Measurements from ENCODE around the gene MRPL38. TPM values are rescaled to one million over a fixed set of nuclear protein-coding genes. Genes with fewer than 3 reads are reported as not detected.

The MRPL38 gene
- total and polyA plus RNA-seq, 2 of the 8 experiments (the other 6 are each of a cell fraction or from before 2014, with no cell fraction given), result 78.4 to 125 TPM

DNA sequence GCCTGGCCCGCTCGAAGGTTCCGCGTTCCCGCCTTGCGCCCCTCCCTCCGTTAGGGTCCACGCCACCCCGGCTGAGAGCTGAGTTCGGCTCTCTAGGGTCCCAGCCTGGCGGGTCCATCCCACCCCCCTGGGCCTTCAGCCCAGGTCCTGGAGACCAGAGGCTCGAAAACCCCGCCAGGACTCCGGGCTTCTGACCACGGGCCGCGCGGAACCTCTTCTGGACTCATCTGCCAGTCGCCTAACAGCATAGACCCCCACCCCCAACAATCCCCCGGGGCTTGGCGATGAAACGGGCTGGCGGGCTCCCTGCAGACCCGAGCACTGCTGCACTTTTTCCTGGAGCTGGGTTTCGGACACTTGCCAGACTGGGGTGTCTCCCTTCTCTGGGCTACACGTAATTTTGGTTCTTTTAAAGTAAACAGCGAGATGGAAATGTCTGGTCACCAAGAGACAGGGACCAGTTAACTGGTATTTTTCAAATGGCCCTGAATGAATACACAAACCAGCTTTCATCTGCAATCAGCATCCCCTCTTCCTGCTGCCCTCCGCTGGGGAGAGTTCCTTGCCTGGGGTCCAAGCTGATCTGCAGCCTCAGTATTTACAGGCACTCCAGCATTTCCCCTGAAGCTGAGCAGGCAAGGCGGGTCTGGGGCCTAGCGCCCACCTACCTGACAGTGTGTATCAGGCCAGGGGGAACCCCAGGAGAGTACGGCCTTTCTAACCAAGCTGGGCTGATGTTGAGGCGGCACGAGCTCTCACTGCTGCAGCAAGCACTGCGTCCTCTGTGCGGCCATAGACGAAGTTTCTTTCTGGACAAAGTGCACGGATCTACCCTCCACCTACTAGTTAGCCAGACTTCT is 7.3 kb downstream of the MRPL38 start:
- no peak overlapping the region for H2AK5ac ChIP-seq (ENCODE audit: low read depth, low read length)
- no peaks in the 10 kb centered on the region for H3K9me3 ChIP-seq (ENCODE audit: insufficient read depth in 2 of 2, low read depth in 1 of 2, low read length in 1 of 2)
- peaks cover 3% of the 10 kb centered on the region; the same call in 1 of the 2 replicates for H3K79me1 ChIP-seq (ENCODE audit: low read depth, low read length)
- H3K79me2 ChIP-seq (ENCODE audit: control insufficient read depth in 1 of 2, insufficient read depth in 2 of 2, low read length in 2 of 2), result peaks cover 0 to 18% of the 10 kb centered on the region in 2 experiments; a peak in 1 of 4 replicates
- 0 out of 2 replicates have a peak overlapping the region, but pooled peaks have one; percentile 17 for H2BK12ac ChIP-seq (ENCODE audit: low read depth, low read length)
- no peak overlapping the region for H3K4ac ChIP-seq (replicated peaks; ENCODE audit: insufficient read length, low read depth, low read length)
- H2AFZ ChIP-seq (ENCODE audit: low read length), result no peak overlapping the region
- peak overlapping the region; percentile 62 for H4K91ac ChIP-seq (replicated peaks; ENCODE audit: insufficient read length, low read length)
- no peak overlapping the region; the same call in 1 of the 2 replicates for H2BK5ac ChIP-seq (ENCODE audit: low read depth, low read length)
- FAIRE-seq (no peak), DNase-seq (ENCODE audit: low read depth in 1 of 2, low spot score in 2 of 2) (no peak)
- H4K5ac ChIP-seq (ENCODE audit: insufficient read length, low read depth, low read length), result peak overlapping the region; percentile 73
- peaks cover 4 to 25% (median 13%) of the 10 kb centered on the region in 4 experiments for H3K4me1 ChIP-seq (replicated peaks in 1 of 4; ENCODE audit: control insufficient read depth in 3 of 4, insufficient read depth in 4 of 4, low read length in 3 of 4)
- H3K9ac ChIP-seq (replicated peaks in 1 of 4; ENCODE audit: extremely low read depth in 1 of 4, low read depth in 3 of 4, low read length in 3 of 4), result peak overlapping the region in 2 of 4 experiments; percentile 45 to 91; a peak in 2 of 7 replicates
- WGBS, 2 experiments (ENCODE audit: extremely low coverage in 1 of 2, insufficient coverage in 1 of 2, insufficient read length in 1 of 2, insufficient replicate concordance in 2 of 2, low coverage in 1 of 2, low lambda C conversion rate in 2 of 2, missing lambda C conversion rate in 1 of 2), result 51% methylated on average over 32 of the region's 37 CpGs; no CpG with 5 or more reads in 1 of the 2 experiments
- H3K23ac ChIP-seq (ENCODE audit: insufficient read length), result no peak overlapping the region
- H3K36me3 ChIP-seq (ENCODE audit: control insufficient read depth in 2 of 4, insufficient read depth in 4 of 4, low read length in 3 of 4), result peaks cover 5 to 35% (median 23%) of the 10 kb centered on the region in 4 experiments; a peak in 7 of 8 replicates
- H3K27me3 ChIP-seq (replicated peaks in 1 of 4; ENCODE audit: control insufficient read depth in 3 of 4, extremely low read depth in 1 of 4, insufficient read depth in 3 of 4, low read length in 3 of 4), result no peaks in the 10 kb centered on the region
- no peak overlapping the region for H2BK120ac ChIP-seq (replicated peaks; ENCODE audit: low read depth, low read length)
- H4K8ac ChIP-seq (ENCODE audit: extremely low read depth, insufficient read depth, low read length), result peak overlapping the region; percentile 86
- peak overlapping the region; percentile 56 to 95 for H3K4me2 ChIP-seq (ENCODE audit: insufficient read depth in 1 of 2, low read depth in 2 of 2, low read length in 2 of 2)
- no peak overlapping the region for H3K18ac ChIP-seq (ENCODE audit: extremely low read depth, low read length)
- ChIA-PET POLR2A (ENCODE audit: partially characterized antibody) (interaction anchor here (0.6 to 12.1 kb wide), 21 partner anchors 7 to 184 kb away, joined by 3 to 143 read pairs (median 5); partner anchors contain the start of genes CDK3, FBF1, MRPL38 and TRIM47), CTCF (ENCODE audit: partially characterized antibody) (interaction anchor here (0.9 to 51.3 kb wide), 15 partner anchors 9 to 114 kb away, joined by 3 to 885 read pairs (median 5); partner anchors contain the start of gene CDK3)
- H2BK20ac ChIP-seq (ENCODE audit: low read length), result no peak overlapping the region
- 0 out of 2 replicates have a peak overlapping the region, but pooled peaks have one; percentile 38 for H3K27ac ChIP-seq (ENCODE audit: low read depth, low read length)
- no peak overlapping the region for H3K14ac ChIP-seq (ENCODE audit: insufficient read length)
- H3K4me3 ChIP-seq (ENCODE audit: extremely low read depth in 1 of 4, insufficient read depth in 2 of 4, low read depth in 3 of 4, low read length in 4 of 4), result peak overlapping the region; percentile 58 to 96 (median 80)
- H4K20me1 ChIP-seq (replicated peaks in 1 of 2; ENCODE audit: control insufficient read depth in 1 of 2, insufficient read depth in 2 of 2, low read length in 2 of 2), result peaks cover 2 to 11% of the 10 kb centered on the region in 2 experiments
- H3K56ac ChIP-seq (replicated peaks; ENCODE audit: insufficient read length, low read depth, low read length), result peak overlapping the region; percentile 55
- no peak overlapping the region for H2BK15ac ChIP-seq (ENCODE audit: low read length)
- peaks cover 8% of the 10 kb centered on the region for H3K23me2 ChIP-seq (ENCODE audit: low read depth, low read length)
- TF ChIP-seq KDM5A (IDR thresholded peaks at IDR 0.05; ENCODE audit: low read length) (no peak), CHD1 (IDR thresholded peaks at IDR 0.05; ENCODE audit: low read depth, low read length) (no peak), BRCA1 (IDR thresholded peaks at IDR 0.05; ENCODE audit: low read depth, low read length) (no peak), SP2 (IDR thresholded peaks at IDR 0.05; ENCODE audit: low read length) (no peak), JUND (IDR thresholded peaks at IDR 0.05; ENCODE audit: low read length) (no peak), CEBPB (IDR thresholded peaks at IDR 0.05; ENCODE audit: low read depth, low read length) (no peak), SIN3A (conservative IDR thresholded peaks at IDR 0.05 in 1 of 2, IDR thresholded peaks at IDR 0.05 in 1 of 2; ENCODE audit: low read depth in 1 of 2, low read length in 2 of 2) (0 out of 4 replicates have a peak, but pooled peaks of 1 of the 2 experiments have one; percentile 22), HDAC2 (IDR thresholded peaks at IDR 0.05; ENCODE audit: borderline replicate concordance in 1 of 2, low read depth in 2 of 2, low read length in 2 of 2) (0 out of 4 replicates have a peak, but pooled peaks of 1 of the 2 experiments have one; percentile 5)
